Fibroblast of villous mesenchyme (primary cell): ENCODE results near the gene SUGT1. TPM values are rescaled to one million over a fixed set of nuclear protein-coding genes. Genes with fewer than 3 reads are reported as not detected.

Experiments used
- DNase-seq: peaks from one replicate; pipeline ENCODE4 v3.0.0-alpha.2; 2010; ENCODE audit warnings: low read depth
- H3K4me3 ChIP-seq: 2 replicates; pipeline ENCODE4 v1.5.1; 2011; ENCODE audit warnings: low read depth, mild to moderate bottlenecking, low read length
- total RNA-seq: library from RNA; depleted of rRNA; stranded (reverse); fragments of >200 nt; gene quantifications from 2 replicates; pipeline ENCODE4 v1.2.3, GENCODE V29; 2012
- TF ChIP-seq, protein P1 (sequence below): IDR thresholded peaks from 2 replicates; pipeline ENCODE4 v1.5.1; 2012; ENCODE audit warnings: low read depth, mild to moderate bottlenecking, low read length; ENCODE audit not compliant: insufficient read depth

SUGT1 gene
- total RNA-seq, 1 donor = 47.1 TPM

DNA sequence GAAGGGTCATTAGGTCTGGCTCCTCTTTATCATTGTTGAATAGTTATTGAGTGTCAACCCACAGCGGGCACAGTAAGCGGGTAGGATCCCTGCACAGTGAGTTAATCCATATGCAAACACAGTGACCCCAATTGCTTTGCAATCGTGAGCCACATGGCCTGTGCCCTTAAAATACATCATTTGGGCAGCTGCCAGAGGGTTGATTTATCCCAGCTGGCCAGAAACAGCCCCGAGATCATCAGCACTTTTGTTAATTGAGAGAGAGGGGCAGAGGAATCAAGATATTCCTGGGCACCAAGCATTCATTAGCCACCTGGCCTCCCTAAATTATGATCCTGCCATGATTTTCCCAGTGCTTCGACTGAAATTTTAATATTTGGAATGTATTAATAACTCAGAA is 96.8 kb downstream of the SUGT1 start:
- DNase-seq = no peak
- no peak overlapping the region for H3K4me3 ChIP-seq
- TF ChIP-seq, protein P1, sequence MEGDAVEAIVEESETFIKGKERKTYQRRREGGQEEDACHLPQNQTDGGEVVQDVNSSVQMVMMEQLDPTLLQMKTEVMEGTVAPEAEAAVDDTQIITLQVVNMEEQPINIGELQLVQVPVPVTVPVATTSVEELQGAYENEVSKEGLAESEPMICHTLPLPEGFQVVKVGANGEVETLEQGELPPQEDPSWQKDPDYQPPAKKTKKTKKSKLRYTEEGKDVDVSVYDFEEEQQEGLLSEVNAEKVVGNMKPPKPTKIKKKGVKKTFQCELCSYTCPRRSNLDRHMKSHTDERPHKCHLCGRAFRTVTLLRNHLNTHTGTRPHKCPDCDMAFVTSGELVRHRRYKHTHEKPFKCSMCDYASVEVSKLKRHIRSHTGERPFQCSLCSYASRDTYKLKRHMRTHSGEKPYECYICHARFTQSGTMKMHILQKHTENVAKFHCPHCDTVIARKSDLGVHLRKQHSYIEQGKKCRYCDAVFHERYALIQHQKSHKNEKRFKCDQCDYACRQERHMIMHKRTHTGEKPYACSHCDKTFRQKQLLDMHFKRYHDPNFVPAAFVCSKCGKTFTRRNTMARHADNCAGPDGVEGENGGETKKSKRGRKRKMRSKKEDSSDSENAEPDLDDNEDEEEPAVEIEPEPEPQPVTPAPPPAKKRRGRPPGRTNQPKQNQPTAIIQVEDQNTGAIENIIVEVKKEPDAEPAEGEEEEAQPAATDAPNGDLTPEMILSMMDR = no peak

Other genes starting within 250 kb of the SUGT1 start
- gene THSD1, start 246.7 kb upstream of the SUGT1 start, total RNA-seq = 1.9 and 9.9 TPM in 2 replicates
- 33.8 and 39.3 TPM in 2 replicates for gene VPS36, start 202.2 kb upstream of the SUGT1 start, total RNA-seq
- gene CKAP2, start 197.4 kb upstream of the SUGT1 start, total RNA-seq = 20.9 and 39.3 TPM in 2 replicates
- 3.0 and 3.9 TPM in 2 replicates for gene HNRNPA1L2, start 10.4 kb upstream of the SUGT1 start, total RNA-seq
- gene CNMD, start 87.0 kb downstream of the SUGT1 start, total RNA-seq = not detected in 2 replicates
- not detected in 2 replicates for gene PCDH8, start 195.8 kb downstream of the SUGT1 start, total RNA-seq